COR-L47 (cell line): ENCODE data around the gene PIK3AP1.

Source experiments
- DNase-seq: peaks from one replicate; lab custom pipeline; 2025; lab: John Stamatoyannopoulos, UW

The PIK3AP1 gene

GRCh38 chr10:96672481-96673175 lies 47.7 kb downstream of the PIK3AP1 start:
- no peak for DNase-seq

- no peak for DNase-seq
These were observed 49.0 kb downstream of the PIK3AP1 start for GRCh38 chr10:96671211-96671890.

GRCh38 chr10:96670786-96671185 lies 49.5 kb downstream of the PIK3AP1 start:
- DNase-seq = peak; percentile 77

- no peak for DNase-seq
These were observed 52.9 kb downstream of the PIK3AP1 start for GRCh38 chr10:96667401-96667800.

- DNase-seq = no peak
These were observed 53.6 kb downstream of the PIK3AP1 start for GRCh38 chr10:96666741-96667140.

GRCh38 chr10:96665306-96665705 lies 55.0 kb downstream of the PIK3AP1 start:
- no peak for DNase-seq

GRCh38 chr10:96664563-96664962 lies 55.8 kb downstream of the PIK3AP1 start:
- DNase-seq = no peak

- no peak for DNase-seq
These were observed 56.5 kb downstream of the PIK3AP1 start for GRCh38 chr10:96663797-96664196.

GRCh38 chr10:96661632-96662031 lies 58.7 kb downstream of the PIK3AP1 start:
- DNase-seq = no peak

- no peak for DNase-seq
These were observed 60.0 kb downstream of the PIK3AP1 start for GRCh38 chr10:96660297-96660696.

GRCh38 chr10:96658844-96659243 lies 61.5 kb downstream of the PIK3AP1 start:
- no peak for DNase-seq

- no peak for DNase-seq
These were observed 62.9 kb downstream of the PIK3AP1 start for GRCh38 chr10:96657385-96657784.

- no peak for DNase-seq
These were observed 63.5 kb downstream of the PIK3AP1 start for GRCh38 chr10:96656839-96657238.

GRCh38 chr10:96656198-96656577 lies 64.1 kb downstream of the PIK3AP1 start:
- DNase-seq = no peak

- no peak for DNase-seq
These were observed 64.7 kb downstream of the PIK3AP1 start for GRCh38 chr10:96655461-96656197.

- DNase-seq = no peak
These were observed 68.3 kb downstream of the PIK3AP1 start for GRCh38 chr10:96651998-96652431.

GRCh38 chr10:96650958-96651357 lies 69.4 kb downstream of the PIK3AP1 start:
- DNase-seq = no peak

GRCh38 chr10:96648297-96648696 lies 72.0 kb downstream of the PIK3AP1 start:
- no peak for DNase-seq

GRCh38 chr10:96647466-96647865 lies 72.8 kb downstream of the PIK3AP1 start:
- no peak for DNase-seq

- no peak for DNase-seq
These were observed 73.6 kb downstream of the PIK3AP1 start for GRCh38 chr10:96646751-96647166.

- DNase-seq = no peak
These were observed 74.0 kb downstream of the PIK3AP1 start for GRCh38 chr10:96646301-96646700.

GRCh38 chr10:96645191-96645721 lies 75.1 kb downstream of the PIK3AP1 start:
- DNase-seq = no peak

- DNase-seq = no peak
These were observed 76.4 kb downstream of the PIK3AP1 start for GRCh38 chr10:96643920-96644319.
